B cell (primary cell): ENCODE measurements around the gene BACE1-AS.

Experiments used
- CTCF ChIP-seq: fragments of 200-600 bp; IDR thresholded peaks from one replicate; pipeline ENCODE4 v1.8.0; 2022; ENCODE audit warnings: antibody characterized with exemption, mild to moderate bottlenecking
- EZH2 ChIP-seq: IDR thresholded peaks from 2 replicates; pipeline ENCODE4 v1.6.1; 2012; ENCODE audit warnings: borderline replicate concordance, low read depth, mild to moderate bottlenecking, moderate library complexity, low read length; ENCODE audit not compliant: insufficient read depth, poor library complexity, severe bottlenecking

GRCh38 chr11:117299351-117300282 is 8.5 kb downstream of the BACE1-AS start:
- no peak for TF ChIP-seq CTCF
- no peak for TF ChIP-seq EZH2
